Uterus (tissue), 2 donors: ENCODE data around the gene PIK3R6.

Experiments
- CTCF ChIP-seq, 4 experiments: fragments of 200-600 bp in 2 of 4; fragments of 450-650 bp in 2 of 4; sonication (generic) in 2 of 4; IDR thresholded peaks; one replicate each; pipeline ENCODE4 v1.5.1; 2016 to 2019; ENCODE audit warnings: antibody characterized with exemption in 4 of 4, mild to moderate bottlenecking in 2 of 4, moderate library complexity in 1 of 4
- POLR2A ChIP-seq, 2 donors: fragments of 450-650 bp; IDR thresholded peaks; one replicate each; pipeline ENCODE4 v1.6.1; 2016; ENCODE audit warnings: antibody characterized with exemption in 2 of 2, mild to moderate bottlenecking in 1 of 2, moderate library complexity in 1 of 2

DNA sequence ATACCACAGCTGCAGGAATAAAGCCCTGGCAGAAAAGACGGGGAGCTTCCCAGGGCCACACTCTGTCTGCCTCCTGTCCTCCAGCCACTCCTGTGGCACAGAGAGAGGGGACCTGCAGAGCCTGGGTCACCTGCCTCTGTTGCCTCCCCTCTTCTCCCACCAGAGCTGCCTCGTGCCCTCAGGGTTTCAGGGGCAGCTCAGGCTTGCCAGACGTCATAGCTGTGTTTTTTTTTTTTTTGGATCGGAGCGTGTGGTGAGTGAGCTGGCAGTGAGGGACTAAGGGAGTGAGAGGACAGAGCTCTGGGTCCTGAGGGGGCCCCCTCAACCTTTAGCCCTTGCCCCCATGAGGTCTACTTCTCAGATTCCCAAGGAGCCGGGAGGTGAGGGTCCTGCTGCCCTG is 2.1 kb downstream of the PIK3R6 start:
- TF ChIP-seq CTCF (IDR thresholded peaks at IDR 0.05) (no peak), POLR2A (IDR thresholded peaks at IDR 0.05) (no peak)
